ENCODE measurements around the gene VEZF1.

VEZF1 gene

GRCh38 chr17:57948555-57949420 is 39.3 kb downstream of the VEZF1 start:
- DNase-seq: no peak

- DNase-seq: no peak
These were observed 39.9 kb downstream of the VEZF1 start for GRCh38 chr17:57948169-57948554.

GRCh38 chr17:57947369-57947768 is 40.7 kb downstream of the VEZF1 start:
- no peak for DNase-seq

GRCh38 chr17:57946798-57947358 is 41.2 kb downstream of the VEZF1 start:
- peak; percentile 50 for DNase-seq

- DNase-seq: no peak
These were observed 41.9 kb downstream of the VEZF1 start for GRCh38 chr17:57945996-57946797.

DNA sequence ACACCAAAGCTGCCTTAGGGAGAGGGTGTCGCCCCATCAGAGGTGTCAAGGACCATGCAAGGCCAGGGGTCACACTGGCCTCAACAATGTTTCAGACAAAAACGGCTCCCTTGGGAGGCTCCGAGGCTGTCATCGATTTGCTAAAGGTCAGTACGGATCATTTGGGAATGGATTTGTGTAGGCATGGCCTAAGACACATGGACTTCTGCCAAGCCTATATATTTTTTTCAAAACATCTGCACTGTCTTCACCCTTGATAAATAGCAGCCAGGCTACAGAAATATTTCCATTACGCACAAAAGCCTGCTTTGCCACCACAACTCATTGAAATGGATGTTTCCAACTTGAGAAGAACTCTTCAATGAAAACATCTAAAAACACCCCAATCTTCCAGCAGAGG is 43.1 kb downstream of the VEZF1 start:
- no peak for DNase-seq

GRCh38 chr17:57943645-57944044 is 44.4 kb downstream of the VEZF1 start:
- no peak for DNase-seq

DNA sequence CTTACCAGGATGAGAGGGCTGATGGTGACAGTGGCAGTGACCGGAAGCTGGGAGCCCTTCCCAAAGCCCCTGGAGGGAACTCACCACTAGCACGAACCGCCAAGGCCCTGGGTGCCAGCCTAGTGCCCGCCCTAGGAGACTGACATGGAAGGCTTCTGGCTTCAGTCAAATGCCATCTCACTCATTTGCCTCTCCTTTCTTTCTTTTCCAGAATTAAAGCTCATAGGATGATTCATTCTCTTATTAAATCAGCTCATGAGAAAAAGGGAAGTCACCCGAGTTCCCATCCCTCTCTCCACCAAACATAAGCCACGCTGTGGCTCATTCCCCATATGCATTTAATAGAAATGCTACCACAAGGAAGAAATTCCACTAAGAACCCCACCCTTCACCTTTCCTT is 44.9 kb downstream of the VEZF1 start:
- DNase-seq: no peak

GRCh38 chr17:57941384-57942370 is 46.4 kb downstream of the VEZF1 start:
- DNase-seq: no peak

DNA sequence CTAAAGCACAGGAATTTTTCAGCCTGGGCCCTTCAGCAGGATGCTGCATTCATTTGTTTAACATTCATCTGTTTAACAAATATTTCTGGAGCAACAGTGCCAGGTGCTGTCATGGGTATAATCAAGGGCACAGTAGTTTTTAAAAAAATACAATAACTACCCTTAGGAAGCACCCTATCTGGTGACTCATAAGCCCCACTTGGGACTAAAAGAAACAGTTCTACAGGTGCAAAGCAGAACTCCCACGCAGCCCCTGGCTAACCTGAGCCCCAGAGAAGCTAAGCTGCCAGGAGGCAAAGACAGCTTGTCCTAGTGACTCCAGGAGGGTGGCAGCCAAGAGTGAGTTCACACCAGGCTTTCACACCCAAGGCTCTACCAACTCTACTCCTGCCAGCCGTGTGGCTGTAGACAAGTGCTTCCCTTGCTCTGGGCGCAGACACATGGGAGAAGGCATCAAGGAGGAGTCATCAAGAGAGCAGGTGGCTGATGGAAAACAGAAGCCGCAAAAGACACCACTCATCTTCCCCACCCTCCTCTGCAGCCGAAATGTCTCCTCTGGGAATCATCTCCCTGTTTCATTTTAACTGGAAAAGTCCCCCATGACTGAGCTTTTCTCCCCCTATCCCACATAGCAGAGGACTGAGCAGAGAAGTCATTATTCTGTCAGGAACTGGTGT is 47.3 kb downstream of the VEZF1 start:
- no peak for DNase-seq

DNA sequence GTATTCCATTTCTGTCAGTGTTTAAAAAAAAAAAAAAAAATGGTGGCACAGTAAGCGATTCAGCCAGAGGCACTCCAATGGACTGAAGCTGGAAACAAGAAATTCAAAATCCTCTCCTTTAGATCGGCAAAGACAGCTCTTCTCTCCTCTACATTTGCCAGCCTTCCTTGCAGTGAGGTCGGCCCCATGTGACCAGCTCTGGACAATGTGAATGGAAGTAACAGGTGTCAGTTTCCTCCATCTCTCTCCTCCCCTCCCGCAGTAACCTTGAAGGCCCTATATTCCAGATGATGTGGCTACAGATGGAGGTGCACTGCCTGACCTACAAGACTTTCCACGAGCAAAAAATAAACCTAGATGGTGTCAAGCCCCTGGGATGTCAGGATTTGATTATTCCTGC is 47.8 kb downstream of the VEZF1 start:
- no peak for DNase-seq

DNA sequence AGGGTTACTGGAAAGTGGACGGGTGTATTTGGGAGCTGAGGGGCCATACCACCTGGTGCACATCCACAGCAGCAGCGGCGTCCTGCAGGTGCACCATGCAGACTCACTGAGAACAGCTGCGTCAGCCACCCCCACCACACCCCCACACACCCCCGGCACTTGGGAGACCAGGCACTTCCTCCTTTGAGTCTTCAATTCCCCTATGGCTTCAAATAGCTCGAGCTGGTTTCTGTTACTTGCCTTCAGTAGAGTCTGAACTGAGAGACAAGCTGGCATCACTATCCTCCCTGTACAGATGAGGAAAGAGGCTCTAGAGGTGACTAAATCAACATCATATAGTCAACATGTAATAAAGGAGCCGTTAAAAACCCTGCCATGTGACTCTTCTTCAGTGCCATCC is 48.3 kb downstream of the VEZF1 start:
- peak; percentile 34 for DNase-seq

- DNase-seq: no peak
These were observed 50.0 kb downstream of the VEZF1 start for GRCh38 chr17:57938061-57938502.

DNA sequence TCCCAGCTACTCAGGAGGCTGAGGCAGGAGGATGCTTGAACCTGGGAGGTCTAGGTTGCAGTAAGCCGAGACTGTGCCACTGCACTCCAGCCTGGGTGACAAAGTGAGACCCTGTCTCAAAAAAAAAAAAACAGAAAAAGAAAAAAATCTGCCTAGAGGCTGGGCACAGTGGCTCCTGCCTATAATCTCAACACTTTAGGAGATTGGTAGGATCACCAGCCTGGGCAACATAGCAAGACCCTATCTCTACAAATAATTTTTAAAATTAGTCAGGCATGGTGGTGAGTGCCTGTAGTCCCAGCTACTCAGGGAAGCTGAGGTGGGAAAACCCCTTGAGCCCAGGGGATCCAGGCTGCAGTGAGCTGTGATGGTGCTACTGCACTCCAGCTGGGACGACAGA is 50.6 kb downstream of the VEZF1 start:
- DNase-seq: no peak

DNA sequence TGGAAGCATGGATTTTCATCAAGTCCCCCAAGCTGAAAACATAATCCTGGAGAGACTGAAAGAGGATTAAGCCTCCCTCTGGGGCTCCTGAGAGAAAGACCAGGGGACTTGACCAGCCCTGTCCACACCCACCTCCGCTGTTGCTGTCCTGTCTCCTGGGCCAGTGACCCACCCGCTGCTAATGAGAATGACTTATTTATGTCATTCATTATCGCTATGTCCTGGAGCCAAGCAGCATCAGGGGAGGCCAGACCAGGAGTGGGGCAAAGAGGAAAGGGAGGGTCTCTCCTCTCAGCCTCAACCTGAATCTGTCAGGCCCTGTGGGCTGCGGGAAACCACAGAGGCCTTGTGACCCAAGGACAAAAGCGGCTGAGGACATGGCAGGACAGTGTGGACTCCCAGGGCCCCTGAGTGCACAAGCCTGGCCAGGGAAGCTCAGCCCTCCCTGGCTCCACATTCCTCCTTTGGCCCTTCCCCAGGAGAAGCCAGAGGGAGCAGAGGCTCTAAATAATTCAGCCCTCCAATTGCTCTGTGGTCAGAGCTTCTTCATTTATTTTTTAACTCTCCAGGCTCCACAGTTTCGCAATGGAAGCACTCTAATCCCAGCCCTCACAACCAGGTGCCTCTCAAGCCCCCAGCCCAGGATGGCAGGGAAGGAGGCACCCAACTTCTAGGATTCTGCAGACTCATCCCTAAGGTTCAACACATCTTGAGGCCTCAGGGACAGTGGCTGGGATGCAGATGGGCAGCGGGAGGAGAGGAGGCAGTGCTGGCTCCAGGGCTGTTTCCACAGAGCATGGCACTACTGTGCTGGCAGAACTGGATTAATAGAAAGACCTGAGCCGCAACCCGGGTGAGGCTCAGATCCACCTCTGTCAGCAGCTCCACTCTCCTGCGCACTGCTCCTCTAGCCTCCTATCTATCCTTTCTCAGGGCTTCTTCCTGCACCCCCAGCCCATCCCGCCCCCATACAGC is 51.9 kb downstream of the VEZF1 start:
- no peak for DNase-seq

- no peak for DNase-seq
These were observed 56.4 kb downstream of the VEZF1 start for GRCh38 chr17:57931488-57932137.

DNA sequence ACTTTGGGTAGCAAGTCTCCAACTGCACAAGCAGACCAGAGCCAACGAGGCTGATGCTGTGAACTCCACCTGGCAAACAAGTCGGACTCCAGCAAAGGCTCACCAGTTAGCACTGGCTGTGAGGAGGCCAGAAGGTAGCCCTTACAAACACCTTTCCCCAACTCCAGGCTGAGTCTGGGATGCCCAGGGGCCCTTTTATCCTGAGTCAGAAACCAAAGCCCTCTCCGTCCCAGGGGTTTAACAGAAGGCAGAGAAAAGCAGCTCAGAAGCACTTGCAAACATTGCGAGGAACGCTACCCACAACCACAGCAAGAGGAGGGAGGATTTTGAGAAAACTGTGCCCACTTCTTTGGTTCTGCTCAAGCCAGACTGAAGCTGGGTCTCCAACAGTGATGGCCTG is 57.8 kb downstream of the VEZF1 start:
- no peak for DNase-seq

DNA sequence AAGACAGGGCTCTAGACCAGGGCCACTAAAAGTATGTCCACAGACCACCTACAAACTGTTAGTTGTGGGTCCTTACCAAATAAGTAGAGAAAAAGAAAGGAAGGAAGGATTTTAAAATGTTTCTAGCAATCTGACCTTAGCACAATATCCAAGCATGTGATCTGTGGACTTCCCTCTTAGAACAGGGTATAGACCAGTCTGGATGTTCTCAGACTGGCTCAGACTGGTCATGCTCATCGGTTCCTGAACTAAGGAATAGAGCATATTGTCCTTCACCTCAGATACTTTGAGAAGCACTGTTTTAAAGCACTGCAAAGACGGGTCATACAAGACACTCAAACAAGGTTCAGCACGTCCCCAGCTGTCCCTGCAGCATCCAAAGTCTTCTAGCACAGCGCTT is 58.7 kb downstream of the VEZF1 start:
- DNase-seq: no peak

GRCh38 chr17:57928928-57929327 is 59.1 kb downstream of the VEZF1 start:
- no peak for DNase-seq

All from CD4-positive, alpha-beta T cell treated with Interleukin-6 for 4 hours (primary cell).